Endodermal cell (in vitro differentiated cells): ENCODE measurements around the gene ADCY2. TPM values are rescaled to one million over a fixed set of nuclear protein-coding genes. Genes with fewer than 3 reads are reported as not detected.

ENCODE experiments used
- DNase-seq: peaks from one replicate; pipeline ENCODE4 v3.0.0-alpha.2; 2017
- H3K27ac ChIP-seq: 2 replicates; pipeline ENCODE4 v1.5.1; 2013; ENCODE audit warnings: mild to moderate bottlenecking, low read depth, low read length, moderate library complexity
- H3K27me3 ChIP-seq: 2 replicates; pipeline ENCODE4 v1.6.1; 2013; ENCODE audit warnings: mild to moderate bottlenecking, low read length, moderate library complexity; ENCODE audit not compliant: insufficient read depth, control insufficient read depth, poor library complexity, severe bottlenecking
- H3K36me3 ChIP-seq: 2 replicates; pipeline ENCODE4 v1.7.0; 2013; ENCODE audit warnings: mild to moderate bottlenecking, low read length, moderate library complexity; ENCODE audit not compliant: control insufficient read depth, insufficient read depth
- H3K4me1 ChIP-seq: one replicate; pipeline ENCODE4 v1.7.0; 2013; ENCODE audit warnings: low read length; ENCODE audit not compliant: control insufficient read depth, insufficient read depth
- H3K4me3 ChIP-seq: 2 replicates; pipeline ENCODE4 v1.5.1; 2013; ENCODE audit warnings: mild to moderate bottlenecking, low read length, moderate library complexity
- H3K9ac ChIP-seq: 2 replicates; pipeline ENCODE4 v1.6.1; 2013; ENCODE audit warnings: mild to moderate bottlenecking, low read length, moderate library complexity; ENCODE audit not compliant: poor library complexity, severe bottlenecking; ENCODE audit errors: extremely low read depth
- H3K9me3 ChIP-seq: 2 replicates; pipeline ENCODE4 v1.6.1; 2013; ENCODE audit warnings: mild to moderate bottlenecking, low read length, moderate library complexity; ENCODE audit not compliant: control insufficient read depth
- H3K27ac Mint-ChIP-seq: 2 replicates; pipeline ENCODE4 v1.8.0; 2020; ENCODE audit warnings: mixed read lengths
- H3K27me3 Mint-ChIP-seq: 2 replicates; pipeline ENCODE4 v1.8.0; 2021; ENCODE audit warnings: mild to moderate bottlenecking, mixed read lengths; ENCODE audit not compliant: insufficient read depth
- H3K36me3 Mint-ChIP-seq: 2 replicates; pipeline ENCODE4 v1.8.0; 2020; ENCODE audit warnings: low read depth, mixed read lengths
- H3K4me1 Mint-ChIP-seq: 2 replicates; pipeline ENCODE4 v1.8.0; 2020; ENCODE audit warnings: mixed read lengths
- H3K4me3 Mint-ChIP-seq: 2 replicates; pipeline ENCODE4 v1.8.0; 2020; ENCODE audit warnings: mild to moderate bottlenecking, moderate library complexity, mixed read lengths
- H3K9me3 Mint-ChIP-seq: 2 replicates; pipeline ENCODE4 v1.8.0; 2020; ENCODE audit warnings: mild to moderate bottlenecking, mixed read lengths
- WGBS, 2 experiments: methylation state at CpG; one replicate each; pipeline versions ENCODE4 v1.1.5 to v1.1.7; 2013; ENCODE audit warnings: missing lambda C conversion rate in 2 of 2, mixed read lengths in 1 of 2; ENCODE audit not compliant: insufficient coverage in 1 of 2, insufficient read length in 1 of 2; 5-methylcytosine and 5-hydroxymethylcytosine counted together
- total RNA-seq, 2 donors: library from RNA; stranded (reverse); fragmentation: NEBNext Ultra II Directional in 1 of 2; extraction: Animal tissue kit (Norgen Biotek cat#: 25700) in 1 of 2; gene quantifications; 2 replicates in 1 of 2; 3 replicates in 1 of 2; pipeline ENCODE4 v1.2.1, GENCODE V29; 2021
- TF ChIP-seq, protein P1 (sequence below): fragments of 200-600 bp; sonication (generic); conservative IDR thresholded peaks from 2 replicates; pipeline ENCODE4 v1.5.0; 2021; ENCODE audit warnings: antibody characterized with exemption, mild to moderate bottlenecking

The ADCY2 gene
- total RNA-seq, 2 donors from 2014 or later: 61.5 to 63.2 TPM

DNA sequence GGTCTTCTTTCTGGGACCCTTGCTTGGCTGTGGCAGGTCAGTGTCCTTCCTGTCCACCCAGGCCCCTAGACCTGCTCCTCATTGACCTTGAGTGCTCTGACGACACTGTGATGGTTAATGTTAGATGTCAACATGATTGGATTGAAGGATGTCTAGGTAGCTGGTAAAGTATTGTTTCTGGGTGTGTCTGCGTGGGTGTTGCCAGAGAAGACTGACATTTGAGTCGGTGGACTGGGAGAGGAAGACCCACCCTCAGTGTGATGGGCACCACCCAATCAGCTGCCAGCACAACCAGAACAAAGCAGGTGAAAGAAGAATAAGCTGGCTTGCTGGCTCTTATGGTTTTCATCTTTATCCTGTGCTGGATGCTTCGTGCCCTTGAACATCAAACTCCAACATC lies 380.5 kb downstream of the ADCY2 start:
- Histone ChIP-seq H3K9me3 (no peaks in the 10 kb centered on the region), H3K27me3 (no peaks in the 10 kb centered on the region), H3K9ac (no peak overlapping the region), H3K36me3 (no peaks in the 10 kb centered on the region), H3K4me1 (peaks cover 2% of the 10 kb centered on the region), H3K4me3 (no peak overlapping the region), H3K27ac (no peak overlapping the region)
- H3K4me3 Mint-ChIP-seq: no peak overlapping the region
- peaks cover 13% of the 10 kb centered on the region for H3K36me3 Mint-ChIP-seq
- H3K4me1 Mint-ChIP-seq: peaks cover 19% of the 10 kb centered on the region
- no peaks in the 10 kb centered on the region for H3K9me3 Mint-ChIP-seq
- TF ChIP-seq, protein P1, sequence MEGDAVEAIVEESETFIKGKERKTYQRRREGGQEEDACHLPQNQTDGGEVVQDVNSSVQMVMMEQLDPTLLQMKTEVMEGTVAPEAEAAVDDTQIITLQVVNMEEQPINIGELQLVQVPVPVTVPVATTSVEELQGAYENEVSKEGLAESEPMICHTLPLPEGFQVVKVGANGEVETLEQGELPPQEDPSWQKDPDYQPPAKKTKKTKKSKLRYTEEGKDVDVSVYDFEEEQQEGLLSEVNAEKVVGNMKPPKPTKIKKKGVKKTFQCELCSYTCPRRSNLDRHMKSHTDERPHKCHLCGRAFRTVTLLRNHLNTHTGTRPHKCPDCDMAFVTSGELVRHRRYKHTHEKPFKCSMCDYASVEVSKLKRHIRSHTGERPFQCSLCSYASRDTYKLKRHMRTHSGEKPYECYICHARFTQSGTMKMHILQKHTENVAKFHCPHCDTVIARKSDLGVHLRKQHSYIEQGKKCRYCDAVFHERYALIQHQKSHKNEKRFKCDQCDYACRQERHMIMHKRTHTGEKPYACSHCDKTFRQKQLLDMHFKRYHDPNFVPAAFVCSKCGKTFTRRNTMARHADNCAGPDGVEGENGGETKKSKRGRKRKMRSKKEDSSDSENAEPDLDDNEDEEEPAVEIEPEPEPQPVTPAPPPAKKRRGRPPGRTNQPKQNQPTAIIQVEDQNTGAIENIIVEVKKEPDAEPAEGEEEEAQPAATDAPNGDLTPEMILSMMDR: no peak
- no peaks in the 10 kb centered on the region for H3K27me3 Mint-ChIP-seq
- H3K27ac Mint-ChIP-seq: no peak overlapping the region
- 86 to 94% methylated on average over 2 to 4 of the region's 4 CpGs for WGBS, 2 experiments
- no peak for DNase-seq

DNA sequence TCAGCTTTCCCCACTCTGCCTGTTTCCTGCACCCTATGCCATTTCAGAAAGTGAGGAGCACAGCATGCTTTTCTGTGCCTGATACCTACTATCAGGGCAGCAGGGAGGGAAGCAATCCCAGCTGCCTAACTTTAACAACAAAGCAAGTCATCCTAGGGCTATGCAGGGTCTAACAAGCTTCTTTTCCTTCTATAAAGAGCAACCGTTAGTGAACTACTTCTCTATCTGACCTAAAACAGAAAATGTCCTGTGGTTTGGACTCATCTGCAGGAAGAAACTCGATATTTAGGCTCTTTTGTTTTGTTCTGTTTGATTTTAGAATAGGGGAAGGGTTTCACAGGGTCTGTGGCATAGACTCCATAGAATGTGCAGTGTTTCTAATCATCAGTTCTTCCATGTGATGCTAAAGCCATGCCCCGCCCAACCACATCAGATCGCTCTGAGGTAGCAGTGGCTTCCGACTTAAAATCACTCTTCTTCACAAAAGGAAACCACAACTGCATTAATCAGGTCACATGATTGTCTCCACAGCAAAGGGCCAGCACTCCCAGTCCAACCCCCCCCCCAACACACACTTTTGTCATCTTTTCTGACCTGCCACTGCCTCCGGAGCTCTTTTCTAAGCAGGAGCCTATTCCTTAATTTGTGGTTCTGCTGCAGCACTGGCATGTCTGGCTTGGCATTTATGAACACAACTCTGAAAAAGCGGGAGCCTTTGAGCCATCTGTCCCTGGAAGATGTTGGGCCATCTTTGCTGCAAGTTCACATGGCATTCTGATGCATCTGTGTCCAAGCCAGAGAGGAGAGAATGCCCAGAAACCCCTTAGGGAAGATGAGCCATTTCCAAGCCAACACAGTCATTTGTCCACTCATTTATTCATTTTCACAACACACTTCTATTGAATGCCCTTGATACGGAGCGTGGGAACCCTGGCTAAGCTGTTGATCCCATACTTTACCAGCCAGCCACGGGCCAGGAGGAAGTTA lies 383.4 kb downstream of the ADCY2 start:
- Histone ChIP-seq H3K4me1 (peaks cover 8% of the 10 kb centered on the region), H3K9ac (no peak overlapping the region), H3K4me3 (no peak overlapping the region), H3K9me3 (no peaks in the 10 kb centered on the region), H3K27ac (no peak overlapping the region), H3K27me3 (no peaks in the 10 kb centered on the region), H3K36me3 (no peaks in the 10 kb centered on the region)
- H3K27me3 Mint-ChIP-seq: no peaks in the 10 kb centered on the region
- H3K27ac Mint-ChIP-seq: no peak overlapping the region
- peaks cover 33% of the 10 kb centered on the region for H3K4me1 Mint-ChIP-seq
- no peak overlapping the region for H3K4me3 Mint-ChIP-seq
- TF ChIP-seq, protein P1: no peak
- WGBS, 2 experiments: 75 to 83% methylated on average over 7 to 10 of the region's 10 CpGs
- peaks cover 7% of the 10 kb centered on the region for H3K36me3 Mint-ChIP-seq
- no peaks in the 10 kb centered on the region for H3K9me3 Mint-ChIP-seq
- no peak for DNase-seq

- no peaks in the 10 kb centered on the region for H3K27me3 Mint-ChIP-seq
- Histone ChIP-seq H3K27ac (no peak overlapping the region), H3K36me3 (no peaks in the 10 kb centered on the region), H3K9ac (no peak overlapping the region), H3K9me3 (no peaks in the 10 kb centered on the region), H3K27me3 (no peaks in the 10 kb centered on the region), H3K4me1 (peaks cover 8% of the 10 kb centered on the region), H3K4me3 (no peak overlapping the region)
- peaks cover 8% of the 10 kb centered on the region for H3K36me3 Mint-ChIP-seq
- H3K4me1 Mint-ChIP-seq: peaks cover 28% of the 10 kb centered on the region
- TF ChIP-seq, protein P1: no peak
- no peak overlapping the region for H3K27ac Mint-ChIP-seq
- no peaks in the 10 kb centered on the region for H3K9me3 Mint-ChIP-seq
- no peak for DNase-seq
- WGBS, 2 experiments: 59 to 100% methylated on average over 1 to 3 of the region's 3 CpGs
- H3K4me3 Mint-ChIP-seq: no peak overlapping the region
These were observed 386.0 kb downstream of the ADCY2 start for GRCh38 chr5:7781899-7782298.
